Stimulated activated CD8-positive, alpha-beta memory T cell treated with anti-CD3 and anti-CD28 coated beads, Interleukin-7, amount 100 ng/mL, for 4 hours (primary cell): Measurements from ENCODE around the gene HMGA1.

Source experiments
- DNase-seq, 2 donors: peaks; one replicate each; pipeline ENCODE4 v3.0.0-alpha.2; 2020; ENCODE audit warnings: low read depth in 2 of 2

Gene HMGA1

GRCh38 chr6:34236443-34237315, at the start of gene HMGA1:
Gene HMGA1 (plus strand): TSS chr6:34236873. CDS start chr6:34240781, 3,908 bp downstream.
- peak; percentile 92 to 93 for DNase-seq

GRCh38 chr6:34189806-34190503, 46.7 kb upstream of the HMGA1 start:
- DNase-seq, result peak in 1 of 2 donors; percentile 26

- no peak for DNase-seq
Measured at GRCh38 chr6:34190504-34191122, 46.1 kb upstream of the HMGA1 start.

- DNase-seq, result no peak
Measured at GRCh38 chr6:34194772-34195171, 41.9 kb upstream of the HMGA1 start.

GRCh38 chr6:34195726-34196115, 41.0 kb upstream of the HMGA1 start:
- no peak for DNase-seq

- DNase-seq, result peak; percentile 74 to 84
Measured at GRCh38 chr6:34196116-34196832, 40.4 kb upstream of the HMGA1 start.

GRCh38 chr6:34196833-34197195, 39.9 kb upstream of the HMGA1 start:
- DNase-seq, result no peak

- no peak for DNase-seq
Measured at GRCh38 chr6:34200340-34200971, 36.2 kb upstream of the HMGA1 start.

- DNase-seq, result no peak
Measured at GRCh38 chr6:34201455-34202107, 35.1 kb upstream of the HMGA1 start.

- DNase-seq, result no peak
Measured at GRCh38 chr6:34202329-34203201, 34.1 kb upstream of the HMGA1 start.

GRCh38 chr6:34204693-34205092, 32.0 kb upstream of the HMGA1 start:
- DNase-seq, result no peak

- DNase-seq, result no peak
Measured at GRCh38 chr6:34205466-34205865, 31.2 kb upstream of the HMGA1 start.

- DNase-seq, result no peak
Measured at GRCh38 chr6:34205916-34206315, 30.8 kb upstream of the HMGA1 start.

GRCh38 chr6:34206726-34207125, 29.9 kb upstream of the HMGA1 start:
- no peak for DNase-seq

GRCh38 chr6:34207695-34208443, 28.8 kb upstream of the HMGA1 start:
- no peak for DNase-seq

GRCh38 chr6:34213772-34214171, 22.9 kb upstream of the HMGA1 start:
- no peak for DNase-seq

GRCh38 chr6:34218691-34219090, 18.0 kb upstream of the HMGA1 start:
- DNase-seq, result no peak

GRCh38 chr6:34223381-34223955, 13.2 kb upstream of the HMGA1 start:
- DNase-seq, result no peak
